Measurements from ENCODE around the gene LRP6.

- TF ChIP-seq RAD21 (IDR thresholded peaks at IDR 0.05; ENCODE audit: low read depth) (no peak), MAX (IDR thresholded peaks at IDR 0.05) (no peak), TEAD4 (IDR thresholded peaks at IDR 0.05) (no peak), EP300 (IDR thresholded peaks at IDR 0.05; ENCODE audit: borderline replicate concordance) (no peak), REST (IDR thresholded peaks at IDR 0.05; ENCODE audit: low read depth) (no peak), TAF1 (IDR thresholded peaks at IDR 0.05; ENCODE audit: low read depth) (no peak), FOXM1 (IDR thresholded peaks at IDR 0.05; ENCODE audit: borderline replicate concordance, low read depth) (no peak), YY1 (IDR thresholded peaks at IDR 0.05; ENCODE audit: low read depth) (no peak), CEBPB (IDR thresholded peaks at IDR 0.05) (no peak), NFIC (IDR thresholded peaks at IDR 0.05) (no peak), ZBTB7A (IDR thresholded peaks at IDR 0.05; ENCODE audit: low read depth) (no peak), TCF12 (IDR thresholded peaks at IDR 0.05; ENCODE audit: low read depth) (no peak)
Observed at GRCh38 chr12:12072064-12072760, 194.6 kb downstream of the LRP6 start.

All from Ishikawa (cell line).